Raji (cell line): ENCODE results near the gene WNT6.

Experiments used
- POLR2A ChIP-seq: IDR thresholded peaks from 2 replicates; pipeline ENCODE4 v1.6.1; 2011; ENCODE audit warnings: low read depth, low read length, control low read depth; ENCODE audit not compliant: insufficient read depth

Gene WNT6

GRCh38 chr2:218849721-218850120 lies 9.9 kb upstream of the WNT6 start:
- TF ChIP-seq POLR2A, result no peak

- no peak for TF ChIP-seq POLR2A
These were observed 8.8 kb upstream of the WNT6 start for GRCh38 chr2:218850796-218851195.

- no peak for TF ChIP-seq POLR2A
These were observed 8.3 kb upstream of the WNT6 start for GRCh38 chr2:218851286-218851685.

GRCh38 chr2:218852911-218853667 lies 6.5 kb upstream of the WNT6 start:
- no peak for TF ChIP-seq POLR2A

GRCh38 chr2:218853766-218854165 lies 5.8 kb upstream of the WNT6 start:
- TF ChIP-seq POLR2A, result no peak

- no peak for TF ChIP-seq POLR2A
These were observed 4.7 kb upstream of the WNT6 start for GRCh38 chr2:218854860-218855259.

GRCh38 chr2:218855305-218856166 lies 4.1 kb upstream of the WNT6 start:
- TF ChIP-seq POLR2A, result no peak

GRCh38 chr2:218856167-218856895 lies 3.3 kb upstream of the WNT6 start:
- TF ChIP-seq POLR2A, result no peak

GRCh38 chr2:218856896-218857243 lies 2.7 kb upstream of the WNT6 start:
- no peak for TF ChIP-seq POLR2A

- TF ChIP-seq POLR2A, result no peak
These were observed 2.1 kb upstream of the WNT6 start for GRCh38 chr2:218857371-218858137.

- no peak for TF ChIP-seq POLR2A
These were observed 1.5 kb upstream of the WNT6 start for GRCh38 chr2:218858138-218858445.

- TF ChIP-seq POLR2A, result no peak
These were observed 692 bp upstream of the WNT6 start for GRCh38 chr2:218858671-218859555.

- no peak for TF ChIP-seq POLR2A
These were observed 605 bp downstream of the WNT6 start for GRCh38 chr2:218859988-218860831.
